ENCODE data around the gene DDX19B.

DNA sequence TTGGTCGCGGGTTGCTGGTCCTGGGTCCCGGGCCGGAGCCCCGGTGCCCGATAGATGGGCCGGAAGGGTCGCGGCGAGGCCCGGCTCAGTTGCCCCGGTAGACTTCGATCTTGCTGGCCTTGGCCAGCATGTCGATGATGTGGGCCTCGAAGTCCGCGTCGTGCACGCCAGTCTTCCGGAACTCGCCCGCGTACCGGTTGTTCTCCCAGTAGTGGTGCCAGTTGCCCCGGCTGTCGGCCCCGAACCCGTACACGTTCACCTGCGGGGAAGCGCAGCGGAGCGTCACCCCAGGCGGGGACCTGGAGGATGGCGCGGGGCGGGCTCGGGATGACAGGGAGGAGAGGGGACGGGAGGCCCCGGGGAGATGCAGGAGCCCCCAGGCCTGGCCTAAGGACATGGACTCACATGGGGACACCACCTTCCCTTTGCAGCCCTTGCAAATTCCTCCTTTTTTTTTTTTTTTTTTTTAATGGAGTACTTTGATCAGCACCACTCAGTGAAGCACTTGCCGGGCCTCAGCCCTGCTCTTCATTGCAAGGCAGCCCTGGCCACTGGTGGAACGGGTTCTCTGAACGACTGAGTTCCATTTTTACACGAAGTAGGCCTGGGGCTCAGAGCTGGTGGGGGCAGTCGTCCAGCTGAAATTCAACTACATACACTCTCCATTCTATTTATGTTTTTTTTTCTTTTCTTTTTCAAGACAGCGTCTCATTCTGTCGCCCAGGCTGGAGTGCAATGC is 82.8 kb downstream of the DDX19B start:
- no peak for TF ChIP-seq CTCF (IDR thresholded peaks at IDR 0.05; ENCODE audit: low read length)
- TF ChIP-seq EZH2 (optimal IDR thresholded peaks at IDR 0.05; ENCODE audit: low read depth, low read length), result no peak
